Measurements from ENCODE around the gene KLHDC8B. TPM values are rescaled to one million over a fixed set of nuclear protein-coding genes. Genes with fewer than 3 reads are reported as not detected.

The KLHDC8B gene
- total and polyA plus RNA-seq, 2 donors (not counting 3 experiments of a cell fraction or from before 2014, with no cell fraction given): 36.0 to 77.8 TPM

- TF ChIP-seq JUN (IDR thresholded peaks at IDR 0.05; ENCODE audit: borderline replicate concordance, insufficient read depth, insufficient read length, low read depth): no peak
- no peak for TF ChIP-seq FOS (IDR thresholded peaks at IDR 0.05; ENCODE audit: borderline replicate concordance, insufficient read depth, low read length)
- TF ChIP-seq EZH2 (IDR thresholded peaks at IDR 0.05; ENCODE audit: borderline replicate concordance, low read depth, low read length, severe bottlenecking): no peak
- no peak for TF ChIP-seq CTCF (IDR thresholded peaks at IDR 0.05; ENCODE audit: extremely low read depth in 1 of 2, insufficient read depth in 1 of 2, low read depth in 1 of 2, low read length in 2 of 2)
- TF ChIP-seq MYC (IDR thresholded peaks at IDR 0.05; ENCODE audit: low read depth, low read length): no peak
- no peak for TF ChIP-seq MAX (IDR thresholded peaks at IDR 0.05; ENCODE audit: insufficient read depth, insufficient read length)
- TF ChIP-seq POLR2AphosphoS5 (IDR thresholded peaks at IDR 0.05; ENCODE audit: insufficient read depth, low read depth, low read length): no peak
- TF ChIP-seq GATA2 (IDR thresholded peaks at IDR 0.05; ENCODE audit: insufficient read depth, insufficient read length, low read depth, low read length): no peak
- TF ChIP-seq POLR2A (IDR thresholded peaks at IDR 0.05; ENCODE audit: low read depth, low read length): no peak
- H4K20me1 ChIP-seq (replicated peaks; ENCODE audit: control insufficient read depth, extremely low read depth, insufficient read depth, low read length): no peaks in the 10 kb centered on the region
- peaks cover 14% of the 10 kb centered on the region for H3K4me1 ChIP-seq (ENCODE audit: control insufficient read depth, extremely low read depth, insufficient read depth, low read length)
- H3K27ac ChIP-seq (ENCODE audit: insufficient read depth, low read depth, low read length): no peak overlapping the region
- intact Hi-C loops (cut with micrococcal nuclease): no loop called here
- no peaks in the 10 kb centered on the region for H3K9me3 ChIP-seq (replicated peaks; ENCODE audit: control insufficient read depth, insufficient read depth, low read length)
- ChIA-PET POLR2A (no interaction called here), CTCF (interaction anchor here (2.7 to 3.2 kb wide), 2 partner anchors 37 to 39 kb away, joined by 16 to 18 read pairs; partner anchors contain the start of genes KLHDC8B and QRICH1)
- DNase-seq (ENCODE audit: low read depth, low spot score) (no peak), FAIRE-seq (no peak)
- no TSS peak for BruUV-seq (replicated peaks)
- peak overlapping the region in 2 of 3 experiments; percentile 83 to 89 for H3K4me3 ChIP-seq (replicated peaks in 1 of 3; ENCODE audit: insufficient read depth in 1 of 3, low read depth in 1 of 3, low read length in 3 of 3)
- H3K4me2 ChIP-seq (ENCODE audit: insufficient read depth, low read length): peak overlapping the region; percentile 72
- no peaks in the 10 kb centered on the region for H3K9me1 ChIP-seq (replicated peaks; ENCODE audit: control insufficient read depth, extremely low read depth, insufficient read depth, low read length)
- H3K79me2 ChIP-seq (ENCODE audit: control insufficient read depth, insufficient read depth, low read length): peaks cover 25% of the 10 kb centered on the region
- H3K9ac ChIP-seq (replicated peaks; ENCODE audit: extremely low read depth, insufficient read depth, low read length): no peak overlapping the region
- dilution Hi-C loops (cut with MboI; ENCODE audit: extremely low pct_ligation_motif_present, low sequenced_read_pairs): no loop called here
- H2AFZ ChIP-seq (ENCODE audit: low read depth, low read length): no peak overlapping the region
- H3K36me3 ChIP-seq (ENCODE audit: control insufficient read depth in 2 of 2, extremely low read depth in 1 of 2, insufficient read depth in 2 of 2, low read length in 2 of 2): peaks cover 0 to 36% of the 10 kb centered on the region in 2 experiments
- no peaks in the 10 kb centered on the region for H3K27me3 ChIP-seq (ENCODE audit: control insufficient read depth in 2 of 2, insufficient read depth in 2 of 2, low read length in 2 of 2)
These were observed 39.8 kb upstream of the KLHDC8B start for GRCh38 chr3:49131576-49131975.

All from endothelial cell of umbilical vein (primary cell).